NB4 (cell line): ENCODE data around the gene CDC73.

Experiments
- CTCF ChIP-seq: IDR thresholded peaks from one replicate; pipeline ENCODE4 v1.5.1; 2012; ENCODE audit warnings: low read depth, low read length
- POLR2A ChIP-seq: IDR thresholded peaks from 2 replicates; pipeline ENCODE4 v1.6.1; 2011; ENCODE audit warnings: mild to moderate bottlenecking; ENCODE audit not compliant: insufficient read length; ENCODE audit errors: extremely low read depth

- TF ChIP-seq CTCF (no peak), POLR2A (no peak)
Observed at GRCh38 chr1:193181985-193182384, 60.2 kb downstream of the CDC73 start.
